HG03520 (cell line): Measurements from ENCODE around the gene SYT7.
"Not testable (repeated sequence)": the region's sequence is repeated elsewhere in the genome, so short reads cannot be mapped to it uniquely, and the experiment has no call there.

ENCODE experiments used
- ATAC-seq: cut with Tn5 transposase; IDR thresholded peaks from one replicate; pipeline ENCODE4 v1.9.1; 2021; ENCODE audit warnings: mild to moderate bottlenecking, moderate library complexity; ENCODE audit not compliant: unreplicated experiment

Gene SYT7

GRCh38 chr11:61482513-61482912 lies 98.4 kb downstream of the SYT7 start:
- no peak for ATAC-seq

- ATAC-seq: no peak
Measured at GRCh38 chr11:61481806-61482205, 99.1 kb downstream of the SYT7 start.

DNA sequence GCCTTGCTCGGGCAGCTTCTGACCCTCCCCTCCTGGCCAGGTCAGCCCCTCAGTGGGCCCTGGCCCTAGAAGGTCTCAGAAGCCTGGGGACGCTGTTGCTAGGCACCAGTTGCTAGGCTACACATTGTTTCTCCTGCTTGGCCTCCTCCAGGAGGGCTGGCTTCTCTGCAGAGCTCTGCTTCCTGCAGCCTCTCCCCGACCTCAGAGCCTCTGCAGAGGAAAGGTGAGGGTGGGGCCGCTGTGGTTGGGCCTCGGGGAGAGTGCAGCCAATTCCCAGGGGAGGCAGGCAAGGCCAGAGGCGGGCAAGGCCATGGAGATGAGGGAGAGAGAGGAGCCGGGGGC lies 99.9 kb downstream of the SYT7 start:
- ATAC-seq: no peak

- no peak for ATAC-seq
Measured at GRCh38 chr11:61480261-61480993, 100.4 kb downstream of the SYT7 start.

GRCh38 chr11:61479360-61480058 lies 101.4 kb downstream of the SYT7 start:
- not testable (repeated sequence) for ATAC-seq

DNA sequence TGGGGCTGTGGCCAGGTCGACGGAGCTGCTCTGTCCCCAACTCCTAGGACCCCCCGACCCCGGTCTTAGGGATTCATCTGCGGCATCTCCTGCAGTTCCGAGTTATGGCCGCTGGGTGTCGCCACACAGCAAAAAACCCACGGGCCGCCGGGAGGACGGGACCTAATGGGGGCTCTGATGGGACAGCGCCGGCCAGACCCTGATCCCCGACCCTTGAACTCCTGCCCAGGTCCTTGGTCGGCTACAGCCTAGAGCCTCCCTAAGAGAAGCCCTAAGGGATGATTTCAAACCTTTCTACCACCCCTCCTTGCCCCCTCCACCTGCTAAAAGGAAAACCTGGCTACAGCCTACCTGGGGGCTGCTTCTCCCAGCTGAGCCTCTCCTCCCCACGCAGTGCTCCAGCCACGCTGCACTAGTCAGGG lies 103.1 kb downstream of the SYT7 start:
- ATAC-seq: no peak

GRCh38 chr11:61477126-61477525 lies 103.8 kb downstream of the SYT7 start:
- ATAC-seq: no peak

DNA sequence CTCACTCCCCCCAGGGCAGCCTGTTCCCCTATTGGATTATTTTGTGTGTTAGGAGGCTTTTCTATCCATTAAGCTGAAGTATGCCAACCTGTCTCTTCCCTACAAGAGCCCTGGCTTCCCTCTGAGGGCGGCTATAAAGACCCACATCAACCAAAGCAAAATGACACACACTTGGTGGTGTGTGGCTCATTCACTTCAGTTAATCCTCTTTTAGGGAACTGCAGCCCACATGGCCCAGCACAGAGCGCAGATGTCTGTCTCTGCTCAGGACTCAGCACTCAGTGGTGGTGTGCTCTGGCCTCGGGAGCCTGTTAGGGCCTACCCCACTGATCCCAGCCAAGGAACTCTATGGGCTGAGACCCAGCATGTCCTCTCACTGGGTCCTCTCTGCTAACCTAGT lies 104.5 kb downstream of the SYT7 start:
- ATAC-seq: no peak

- no peak for ATAC-seq
Measured at GRCh38 chr11:61475433-61475832, 105.4 kb downstream of the SYT7 start.

GRCh38 chr11:61474013-61474643 lies 106.7 kb downstream of the SYT7 start:
- ATAC-seq: no peak

- no peak for ATAC-seq
Measured at GRCh38 chr11:61473370-61474012, 107.4 kb downstream of the SYT7 start.

- no peak for ATAC-seq
Measured at GRCh38 chr11:61472868-61473267, 108.0 kb downstream of the SYT7 start.

GRCh38 chr11:61472282-61472681 lies 108.6 kb downstream of the SYT7 start:
- no peak for ATAC-seq

GRCh38 chr11:61468002-61468401 lies 112.9 kb downstream of the SYT7 start:
- no peak for ATAC-seq

- ATAC-seq: not testable (repeated sequence)
Measured at GRCh38 chr11:61467602-61468001, 113.3 kb downstream of the SYT7 start.
